Measurements from ENCODE around the gene PCDH9. TPM values are rescaled to one million over a fixed set of nuclear protein-coding genes. Genes with fewer than 3 reads are reported as not detected.

Gene PCDH9
- total RNA-seq, 1 donor from 2014 or later, result 3.7 TPM

DNA sequence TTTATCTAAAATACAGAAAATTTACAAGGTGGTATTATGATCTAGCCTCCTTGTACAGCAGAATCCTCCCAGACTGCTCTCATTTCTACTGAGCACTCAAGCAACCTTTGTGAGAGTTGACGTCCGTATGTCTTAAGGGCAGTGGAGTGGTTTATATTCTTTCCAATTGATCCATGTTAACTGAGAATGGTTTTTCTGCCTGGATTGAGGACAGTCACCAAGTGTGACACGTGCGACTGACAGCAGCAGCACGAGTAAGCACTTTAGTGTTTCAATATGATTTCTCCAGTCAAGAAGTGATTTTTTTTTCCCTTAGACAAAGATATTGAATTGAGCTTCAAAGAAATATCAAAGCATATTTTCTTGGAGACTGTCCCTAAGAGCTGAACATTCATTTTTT, 901.7 kb downstream of the PCDH9 start:
- H3K27ac ChIP-seq, result no peak overlapping the region
- intact Hi-C loops (cut with DNase I), result no loop called here
- no peak for DNase-seq (ENCODE audit: extremely low spot score in 2 of 2)
- no peak overlapping the region for H3K4me3 ChIP-seq
- H3K27me3 ChIP-seq, result no peaks in the 10 kb centered on the region
- H3K4me1 ChIP-seq, result no peaks in the 10 kb centered on the region
- TF ChIP-seq, protein P1, sequence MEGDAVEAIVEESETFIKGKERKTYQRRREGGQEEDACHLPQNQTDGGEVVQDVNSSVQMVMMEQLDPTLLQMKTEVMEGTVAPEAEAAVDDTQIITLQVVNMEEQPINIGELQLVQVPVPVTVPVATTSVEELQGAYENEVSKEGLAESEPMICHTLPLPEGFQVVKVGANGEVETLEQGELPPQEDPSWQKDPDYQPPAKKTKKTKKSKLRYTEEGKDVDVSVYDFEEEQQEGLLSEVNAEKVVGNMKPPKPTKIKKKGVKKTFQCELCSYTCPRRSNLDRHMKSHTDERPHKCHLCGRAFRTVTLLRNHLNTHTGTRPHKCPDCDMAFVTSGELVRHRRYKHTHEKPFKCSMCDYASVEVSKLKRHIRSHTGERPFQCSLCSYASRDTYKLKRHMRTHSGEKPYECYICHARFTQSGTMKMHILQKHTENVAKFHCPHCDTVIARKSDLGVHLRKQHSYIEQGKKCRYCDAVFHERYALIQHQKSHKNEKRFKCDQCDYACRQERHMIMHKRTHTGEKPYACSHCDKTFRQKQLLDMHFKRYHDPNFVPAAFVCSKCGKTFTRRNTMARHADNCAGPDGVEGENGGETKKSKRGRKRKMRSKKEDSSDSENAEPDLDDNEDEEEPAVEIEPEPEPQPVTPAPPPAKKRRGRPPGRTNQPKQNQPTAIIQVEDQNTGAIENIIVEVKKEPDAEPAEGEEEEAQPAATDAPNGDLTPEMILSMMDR (IDR thresholded peaks at IDR 0.05), result no peak
- TF ChIP-seq POLR2AphosphoS5 (IDR thresholded peaks at IDR 0.05; ENCODE audit: insufficient read depth in 1 of 2, low read depth in 1 of 2) (no peak), POLR2A (IDR thresholded peaks at IDR 0.05) (no peak)
- H3K36me3 ChIP-seq, result no peaks in the 10 kb centered on the region
- H3K9me3 ChIP-seq, result no peaks in the 10 kb centered on the region

DNA sequence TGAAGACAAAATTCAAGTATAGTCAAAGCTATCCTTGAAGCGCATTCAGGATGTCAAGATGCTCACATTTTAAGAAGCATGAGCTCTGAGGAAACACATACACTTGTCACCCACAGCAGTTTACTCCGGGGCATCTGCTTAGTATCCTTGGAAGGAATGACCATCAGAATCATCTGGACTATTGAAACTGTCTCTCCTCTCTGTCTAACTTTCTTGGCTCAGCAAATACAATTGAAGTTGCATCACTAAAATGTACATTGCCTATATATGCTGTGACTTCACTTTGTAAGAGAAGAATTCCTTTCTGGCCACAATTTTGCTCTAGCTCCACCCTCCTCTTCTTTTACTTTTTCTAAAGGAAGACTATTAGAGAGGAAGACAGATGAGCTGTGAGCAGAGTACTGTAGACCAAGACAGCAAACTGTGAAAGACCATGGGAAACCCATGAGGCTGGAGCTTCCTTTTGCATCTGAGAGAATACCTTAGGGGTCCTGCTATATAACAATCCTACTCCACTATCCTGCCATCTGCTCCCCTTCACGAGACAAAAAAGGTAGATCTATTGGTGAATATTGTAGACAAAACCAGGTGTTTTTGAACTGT, 906.3 kb downstream of the PCDH9 start:
- DNase-seq (ENCODE audit: extremely low spot score in 2 of 2), result no peak
- no peaks in the 10 kb centered on the region for H3K36me3 ChIP-seq
- TF ChIP-seq, protein P1 (IDR thresholded peaks at IDR 0.05), result no peak
- no peak for TF ChIP-seq POLR2A (IDR thresholded peaks at IDR 0.05)
- TF ChIP-seq POLR2AphosphoS5 (IDR thresholded peaks at IDR 0.05; ENCODE audit: insufficient read depth in 1 of 2, low read depth in 1 of 2), result no peak
- H3K27ac ChIP-seq, result no peak overlapping the region
- no peak overlapping the region for H3K4me3 ChIP-seq
- H3K27me3 ChIP-seq, result no peaks in the 10 kb centered on the region
- intact Hi-C loops (cut with DNase I), result no loop called here
- H3K4me1 ChIP-seq, result no peaks in the 10 kb centered on the region
- H3K9me3 ChIP-seq, result no peaks in the 10 kb centered on the region

DNA sequence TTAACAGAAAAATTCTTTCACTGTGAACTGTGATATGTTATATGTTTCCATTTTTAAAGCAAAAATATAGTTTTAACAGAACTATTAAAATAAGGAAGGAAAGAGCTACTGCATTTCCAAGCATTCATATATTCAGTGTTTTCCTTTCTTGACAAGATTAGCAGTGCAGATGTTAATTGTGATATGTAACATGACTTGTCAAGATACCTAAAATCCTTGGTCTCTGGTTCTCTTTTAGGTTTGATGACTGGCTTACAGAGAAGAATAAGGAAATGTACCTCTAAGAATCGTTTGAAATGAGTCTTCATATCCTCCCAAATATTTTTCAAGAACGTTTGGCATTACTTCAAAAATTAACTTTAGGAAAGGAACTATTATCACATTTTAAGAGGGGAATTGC, 907.2 kb downstream of the PCDH9 start:
- no peak for TF ChIP-seq POLR2A (IDR thresholded peaks at IDR 0.05)
- no peak for TF ChIP-seq POLR2AphosphoS5 (IDR thresholded peaks at IDR 0.05; ENCODE audit: insufficient read depth in 1 of 2, low read depth in 1 of 2)
- TF ChIP-seq, protein P1 (IDR thresholded peaks at IDR 0.05), result no peak
- H3K27ac ChIP-seq, result no peak overlapping the region
- no peak overlapping the region for H3K4me3 ChIP-seq
- intact Hi-C loops (cut with DNase I), result no loop called here
- no peaks in the 10 kb centered on the region for H3K27me3 ChIP-seq
- no peaks in the 10 kb centered on the region for H3K9me3 ChIP-seq
- no peaks in the 10 kb centered on the region for H3K36me3 ChIP-seq
- no peaks in the 10 kb centered on the region for H3K4me1 ChIP-seq
- no peak for DNase-seq (ENCODE audit: extremely low spot score in 2 of 2)

DNA sequence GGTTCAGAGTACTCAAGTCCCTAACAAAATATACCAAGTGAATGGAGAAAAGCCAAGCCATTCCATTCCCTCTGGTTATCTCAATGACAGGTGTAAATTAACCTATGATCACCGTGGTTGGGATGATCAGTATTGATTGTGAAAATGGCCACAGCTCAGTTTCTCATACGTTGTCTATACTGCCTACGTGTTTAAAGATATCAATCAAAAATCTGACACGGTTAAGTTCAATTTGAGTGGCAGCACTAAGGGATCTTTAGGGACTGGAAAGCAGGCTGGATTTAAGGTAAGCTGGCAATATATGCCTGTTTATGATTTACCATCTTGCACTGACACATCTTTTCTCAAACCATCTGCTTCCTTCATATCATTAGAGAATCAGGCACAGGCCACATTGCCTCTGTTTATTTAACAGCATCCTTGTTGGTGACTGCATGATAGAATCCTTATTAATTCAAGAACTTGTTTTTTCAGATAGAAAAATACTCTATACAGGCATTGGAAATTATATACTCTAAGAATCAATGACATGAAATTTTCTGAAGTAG, 907.9 kb downstream of the PCDH9 start:
- H3K9me3 ChIP-seq, result no peaks in the 10 kb centered on the region
- H3K4me1 ChIP-seq, result no peaks in the 10 kb centered on the region
- H3K27ac ChIP-seq, result no peak overlapping the region
- no peaks in the 10 kb centered on the region for H3K36me3 ChIP-seq
- H3K4me3 ChIP-seq, result no peak overlapping the region
- intact Hi-C loops (cut with DNase I), result no loop called here
- no peak for TF ChIP-seq POLR2A (IDR thresholded peaks at IDR 0.05)
- DNase-seq (ENCODE audit: extremely low spot score in 2 of 2), result no peak
- no peaks in the 10 kb centered on the region for H3K27me3 ChIP-seq

DNA sequence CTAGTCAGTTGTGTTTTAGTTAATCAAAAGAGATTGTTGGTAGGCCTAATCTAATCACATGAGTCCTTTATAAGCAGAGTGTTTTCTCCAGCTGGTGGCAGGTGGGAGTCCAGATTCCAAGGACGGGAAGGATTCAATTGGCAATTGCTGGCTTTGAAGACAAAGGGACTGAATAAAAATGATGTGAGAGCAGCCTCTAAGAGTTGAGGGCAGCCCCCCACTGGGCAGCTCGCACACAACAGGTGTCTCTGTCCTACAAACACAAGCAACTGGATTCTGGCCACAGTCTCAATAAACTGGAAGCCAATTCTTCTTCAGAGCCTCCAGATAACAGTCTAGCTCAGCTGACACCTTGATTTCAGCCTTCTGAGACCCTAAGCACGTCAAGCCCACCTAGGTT, 915.2 kb downstream of the PCDH9 start:
- H3K36me3 ChIP-seq, result no peaks in the 10 kb centered on the region
- DNase-seq (ENCODE audit: extremely low spot score in 2 of 2), result no peak
- intact Hi-C loops (cut with DNase I), result no loop called here
- no peaks in the 10 kb centered on the region for H3K27me3 ChIP-seq
- no peak for TF ChIP-seq POLR2A (IDR thresholded peaks at IDR 0.05)
- no peak for TF ChIP-seq POLR2AphosphoS5 (IDR thresholded peaks at IDR 0.05; ENCODE audit: insufficient read depth in 1 of 2, low read depth in 1 of 2)
- TF ChIP-seq, protein P1 (IDR thresholded peaks at IDR 0.05), result no peak
- H3K27ac ChIP-seq, result no peak overlapping the region
- no peaks in the 10 kb centered on the region for H3K9me3 ChIP-seq
- H3K4me1 ChIP-seq, result peaks cover 8% of the 10 kb centered on the region
- H3K4me3 ChIP-seq, result no peak overlapping the region
